Skeletal muscle satellite cell (primary cell): ENCODE data around the gene NCAM1.

ENCODE experiments used
- H3K27me3 ChIP-seq: 2 replicates; pipeline ENCODE4 v1.7.0; 2013; ENCODE audit warnings: low read length; ENCODE audit not compliant: control insufficient read depth, insufficient read depth
- H3K36me3 ChIP-seq: 2 replicates; pipeline ENCODE4 v1.7.0; 2013; ENCODE audit warnings: mild to moderate bottlenecking, control low read depth, low read length; ENCODE audit not compliant: insufficient read depth
- H3K4me1 ChIP-seq: 2 replicates; pipeline ENCODE4 v1.7.0; 2013; ENCODE audit warnings: low read length; ENCODE audit not compliant: control insufficient read depth, insufficient read depth
- H3K4me2 ChIP-seq: 2 replicates; pipeline ENCODE4 v1.7.0; 2013; ENCODE audit warnings: mild to moderate bottlenecking, low read length
- H3K4me3 ChIP-seq: 2 replicates; pipeline ENCODE4 v1.7.0; 2013; ENCODE audit warnings: low read length
- H3K9ac ChIP-seq: 2 replicates; pipeline ENCODE4 v1.7.0; 2013; ENCODE audit warnings: mild to moderate bottlenecking, low read depth, low read length, moderate library complexity
- H3K9me3 ChIP-seq: replicated peaks from 2 replicates; pipeline ENCODE4 v1.7.0; 2013; ENCODE audit warnings: mild to moderate bottlenecking, control low read depth, low read length

Gene NCAM1

DNA sequence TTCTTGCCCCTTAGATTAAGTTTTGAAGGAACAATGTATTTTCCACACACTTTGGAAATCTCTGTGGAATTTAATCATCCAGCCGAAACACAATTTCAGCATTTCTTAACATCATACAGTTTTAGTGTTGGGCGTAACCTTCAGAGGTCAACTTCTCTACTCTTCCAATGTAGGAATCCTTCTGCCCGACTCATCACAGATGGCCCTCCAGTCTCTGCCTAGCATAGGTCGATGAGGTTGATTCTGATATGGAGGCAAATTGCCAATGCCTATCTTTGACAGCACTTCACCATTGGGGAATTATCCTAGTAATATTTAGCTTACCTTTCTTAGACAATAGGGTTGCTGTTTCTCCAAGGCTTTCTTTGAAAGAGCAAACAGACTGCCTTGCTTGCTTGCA is 177.5 kb downstream of the NCAM1 start:
- Histone ChIP-seq H3K4me3 (no peak overlapping the region), H3K4me2 (no peak overlapping the region), H3K9ac (no peak overlapping the region), H3K27me3 (no peaks in the 10 kb centered on the region), H3K36me3 (no peaks in the 10 kb centered on the region), H3K9me3 (no peaks in the 10 kb centered on the region), H3K4me1 (no peaks in the 10 kb centered on the region)

DNA sequence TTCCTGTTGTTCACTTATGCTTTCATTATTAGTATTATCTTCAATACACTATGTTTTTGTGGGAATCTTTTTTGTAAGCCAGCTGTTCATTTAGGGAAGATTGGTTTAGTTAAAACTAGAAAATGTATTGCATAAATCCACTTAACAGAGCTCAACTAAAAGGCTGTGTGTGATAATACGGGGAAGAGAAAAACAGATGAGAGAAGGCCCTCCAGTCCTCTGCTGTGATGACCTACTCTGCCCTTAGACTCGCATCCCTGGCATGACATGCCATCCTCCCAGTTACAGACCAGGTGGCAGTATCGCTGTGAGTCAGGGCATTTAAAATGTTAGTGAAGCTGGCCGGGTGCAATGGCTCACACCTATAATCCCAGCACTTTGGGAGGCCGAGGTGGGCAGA is 179.8 kb downstream of the NCAM1 start:
- no peak overlapping the region for H3K9ac ChIP-seq
- no peak overlapping the region for H3K4me2 ChIP-seq
- no peaks in the 10 kb centered on the region for H3K9me3 ChIP-seq
- no peaks in the 10 kb centered on the region for H3K36me3 ChIP-seq
- no peaks in the 10 kb centered on the region for H3K4me1 ChIP-seq
- H3K4me3 ChIP-seq, result no peak overlapping the region
- H3K27me3 ChIP-seq, result no peaks in the 10 kb centered on the region

DNA sequence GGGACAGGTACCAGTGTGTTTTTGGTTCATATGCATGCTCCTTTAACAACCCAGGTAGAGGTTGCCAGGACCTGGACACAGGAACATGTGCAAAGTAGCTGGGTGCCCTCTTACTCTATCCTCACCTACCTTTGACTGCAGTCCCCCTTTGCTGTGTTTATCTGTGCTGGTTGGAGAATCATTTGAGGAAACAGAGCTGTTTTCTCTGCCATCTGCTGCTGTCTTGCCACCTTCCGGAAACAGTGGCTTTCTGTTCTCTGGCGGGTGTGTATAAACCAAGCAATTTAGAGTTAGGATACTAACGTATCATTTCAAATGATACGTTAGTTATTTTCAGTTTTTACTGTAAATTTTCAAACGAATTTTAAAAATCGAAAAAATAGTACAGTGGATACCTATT is 181.3 kb downstream of the NCAM1 start:
- Histone ChIP-seq H3K4me2 (no peak overlapping the region), H3K4me3 (no peak overlapping the region), H3K9me3 (no peaks in the 10 kb centered on the region), H3K27me3 (no peaks in the 10 kb centered on the region), H3K36me3 (no peaks in the 10 kb centered on the region), H3K4me1 (no peaks in the 10 kb centered on the region), H3K9ac (no peak overlapping the region)

DNA sequence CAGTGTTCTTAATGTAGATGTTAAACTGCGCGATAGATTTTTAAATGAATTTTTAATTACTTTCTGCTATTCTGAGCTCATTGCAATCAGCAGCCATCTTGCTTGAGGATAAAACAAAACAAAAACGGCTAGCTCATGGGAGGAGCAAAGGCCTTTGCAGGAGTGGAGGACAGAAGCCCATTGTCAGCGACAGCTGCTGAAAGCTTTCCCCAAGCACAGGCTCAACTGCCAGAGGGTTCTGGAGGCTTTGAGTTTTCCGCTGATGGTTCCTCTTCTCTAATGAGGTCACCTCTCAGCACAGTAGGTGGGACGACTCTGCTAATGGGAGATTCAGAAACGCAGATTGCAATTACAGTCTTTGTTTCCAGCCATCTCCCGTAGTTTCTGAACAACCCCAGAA is 186.0 kb downstream of the NCAM1 start:
- Histone ChIP-seq H3K4me3 (no peak overlapping the region), H3K9ac (no peak overlapping the region), H3K36me3 (no peaks in the 10 kb centered on the region), H3K4me1 (no peaks in the 10 kb centered on the region), H3K4me2 (no peak overlapping the region), H3K9me3 (no peaks in the 10 kb centered on the region), H3K27me3 (no peaks in the 10 kb centered on the region)

DNA sequence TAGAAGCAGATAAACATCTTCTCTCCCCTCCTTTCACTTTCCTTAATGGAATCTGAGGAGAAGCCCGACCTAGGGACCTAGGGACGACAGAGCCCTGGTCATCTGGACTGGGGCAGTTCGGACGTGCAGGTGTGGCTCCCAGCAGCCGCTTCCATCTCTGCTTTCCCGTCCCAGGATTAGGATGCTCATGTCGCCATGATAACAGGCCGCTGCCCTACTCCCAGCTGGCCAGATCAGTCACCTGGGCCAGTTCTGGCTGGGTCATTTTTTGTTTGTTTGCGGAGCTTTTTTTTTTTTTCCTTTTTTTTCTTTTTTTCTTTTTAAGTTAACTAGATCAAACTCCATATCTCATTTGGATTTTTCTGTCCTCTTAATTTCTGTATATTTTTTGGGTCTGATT is 186.9 kb downstream of the NCAM1 start:
- Histone ChIP-seq H3K4me2 (no peak overlapping the region), H3K4me3 (no peak overlapping the region), H3K9ac (no peak overlapping the region), H3K27me3 (no peaks in the 10 kb centered on the region), H3K9me3 (no peaks in the 10 kb centered on the region), H3K36me3 (no peaks in the 10 kb centered on the region), H3K4me1 (no peaks in the 10 kb centered on the region)

DNA sequence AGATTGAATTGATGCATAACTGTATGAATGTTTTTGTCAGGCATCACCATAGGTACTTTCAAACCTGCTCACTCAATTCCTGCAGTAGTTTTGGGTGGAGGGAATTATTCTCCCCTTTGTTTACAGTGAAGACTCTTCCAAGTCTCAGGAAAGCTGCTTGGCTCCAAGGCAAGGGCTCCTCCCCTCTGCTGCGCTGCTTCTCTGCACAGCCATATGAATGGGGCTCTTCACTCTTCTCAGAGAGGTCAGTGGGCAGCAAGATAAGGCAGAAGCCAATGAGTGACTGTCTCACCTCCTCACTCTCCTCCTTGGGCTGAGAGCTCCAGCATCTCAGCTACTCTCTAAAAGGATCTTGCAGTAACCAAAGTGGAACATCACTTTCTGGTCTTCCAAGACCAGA is 187.4 kb downstream of the NCAM1 start:
- no peaks in the 10 kb centered on the region for H3K9me3 ChIP-seq
- no peaks in the 10 kb centered on the region for H3K27me3 ChIP-seq
- no peak overlapping the region for H3K4me3 ChIP-seq
- no peak overlapping the region for H3K9ac ChIP-seq
- no peak overlapping the region for H3K4me2 ChIP-seq
- H3K36me3 ChIP-seq, result no peaks in the 10 kb centered on the region
- H3K4me1 ChIP-seq, result no peaks in the 10 kb centered on the region

DNA sequence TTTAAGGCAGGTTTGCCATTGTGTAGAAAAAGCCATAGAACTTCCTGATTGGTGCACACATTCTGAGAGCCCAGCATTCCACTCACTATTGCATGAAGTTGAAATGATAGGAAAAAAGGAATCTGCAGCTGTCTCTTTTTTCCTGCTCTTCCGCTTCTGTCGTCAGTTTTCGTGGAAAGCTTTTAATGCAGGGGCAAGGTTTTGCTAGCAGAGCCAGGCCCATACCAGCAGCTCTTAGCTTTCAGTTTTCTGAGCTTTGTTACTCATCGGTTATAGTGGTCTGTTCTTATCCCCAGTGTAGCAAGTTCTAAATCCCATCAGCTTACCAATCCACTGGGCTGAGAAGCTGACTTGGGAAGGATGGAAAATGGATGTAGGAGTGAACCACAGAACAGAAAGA is 190.3 kb downstream of the NCAM1 start:
- Histone ChIP-seq H3K4me3 (no peak overlapping the region), H3K36me3 (no peaks in the 10 kb centered on the region), H3K9me3 (no peaks in the 10 kb centered on the region)

DNA sequence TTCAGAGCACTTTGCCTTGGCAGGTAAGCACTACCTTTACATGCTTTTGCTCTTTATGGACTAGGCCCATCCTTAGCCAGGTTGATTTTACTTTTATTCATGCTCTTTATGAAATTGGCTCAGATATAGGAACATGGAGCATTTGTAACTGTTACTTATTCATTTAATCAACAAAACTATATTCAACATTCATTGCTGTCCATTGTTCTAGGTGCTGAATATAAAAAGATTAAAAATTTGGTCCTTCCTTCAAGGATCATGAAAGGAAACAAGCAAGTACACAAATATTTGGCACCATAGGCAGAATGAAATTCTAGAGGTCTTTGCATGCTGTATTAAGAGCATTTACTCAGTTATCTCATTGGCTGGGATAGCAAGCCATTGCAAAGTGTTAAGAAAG is 191.3 kb downstream of the NCAM1 start:
- no peak overlapping the region for H3K4me2 ChIP-seq
- no peaks in the 10 kb centered on the region for H3K9me3 ChIP-seq
- no peak overlapping the region for H3K9ac ChIP-seq
- no peaks in the 10 kb centered on the region for H3K4me1 ChIP-seq
- no peak overlapping the region for H3K4me3 ChIP-seq
- H3K27me3 ChIP-seq, result no peaks in the 10 kb centered on the region
- H3K36me3 ChIP-seq, result no peaks in the 10 kb centered on the region

More for the DNA sequence above, 190.3 kb downstream of the NCAM1 start:
- no peaks in the 10 kb centered on the region for H3K4me1 ChIP-seq
- H3K27me3 ChIP-seq, result no peaks in the 10 kb centered on the region
- H3K4me2 ChIP-seq, result no peak overlapping the region
- no peak overlapping the region for H3K9ac ChIP-seq

DNA sequence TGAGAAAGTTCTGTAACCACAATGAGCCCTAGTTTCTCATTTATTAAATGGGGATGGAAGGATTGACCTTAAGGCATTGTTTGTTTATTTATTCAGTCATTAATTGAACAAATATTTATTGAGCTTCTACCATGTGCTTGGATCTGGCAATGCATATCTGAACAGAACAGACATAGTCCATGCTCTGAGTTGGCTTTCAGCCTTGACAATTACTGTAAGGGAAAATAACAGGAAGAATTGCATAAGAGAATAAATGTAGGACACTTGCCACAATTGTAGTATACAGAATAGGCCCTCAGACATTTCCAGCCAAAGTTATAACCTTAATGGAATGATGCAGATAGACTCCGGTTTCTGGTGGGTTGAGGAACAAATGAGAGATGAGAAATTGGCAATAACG is 192.6 kb downstream of the NCAM1 start:
- Histone ChIP-seq H3K4me2 (no peak overlapping the region), H3K4me1 (no peaks in the 10 kb centered on the region), H3K27me3 (no peaks in the 10 kb centered on the region), H3K4me3 (no peak overlapping the region), H3K36me3 (no peaks in the 10 kb centered on the region), H3K9ac (no peak overlapping the region), H3K9me3 (no peaks in the 10 kb centered on the region)

DNA sequence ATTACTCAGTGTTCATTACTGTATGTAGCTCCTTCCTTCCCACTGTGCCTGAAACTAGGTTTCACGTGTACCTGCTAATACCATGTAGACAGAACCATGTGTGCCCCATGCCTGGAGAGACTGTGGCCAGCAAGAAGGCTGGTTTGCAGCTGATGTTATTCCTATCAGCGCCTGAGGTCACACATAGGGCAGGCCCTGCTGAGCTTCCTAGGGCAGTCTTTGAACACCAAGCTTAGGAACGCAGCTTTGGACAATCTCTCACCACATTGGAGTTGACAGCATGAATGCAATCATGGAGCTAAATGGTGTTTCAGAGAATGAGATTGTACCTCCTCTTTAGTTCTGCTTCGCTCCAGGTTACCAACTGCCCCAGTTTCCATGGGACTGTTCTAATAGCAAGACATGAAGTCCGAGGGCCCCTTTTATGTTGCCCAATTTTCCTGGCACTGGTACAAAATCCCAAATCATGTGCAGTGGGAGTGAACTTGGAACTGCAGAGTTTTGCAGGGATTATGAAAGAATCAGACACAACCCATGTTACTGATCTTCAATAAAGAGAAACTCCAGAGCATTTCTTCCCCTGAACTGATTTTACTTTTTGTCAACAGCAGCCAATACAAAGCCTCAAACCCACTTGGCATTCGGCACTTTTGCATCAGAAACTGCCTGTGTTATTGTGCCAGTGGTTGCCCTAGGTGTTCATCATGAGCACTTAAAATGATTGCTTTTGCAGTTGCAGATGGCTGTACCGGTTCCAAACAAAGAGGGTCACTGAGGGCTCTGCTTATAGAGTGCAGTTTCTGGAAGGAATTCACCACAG is 199.0 kb downstream of the NCAM1 start:
- H3K27me3 ChIP-seq, result no peaks in the 10 kb centered on the region
- no peaks in the 10 kb centered on the region for H3K9me3 ChIP-seq
- peaks cover 12% of the 10 kb centered on the region for H3K4me1 ChIP-seq
- H3K9ac ChIP-seq, result no peak overlapping the region
- H3K4me2 ChIP-seq, result no peak overlapping the region
- H3K36me3 ChIP-seq, result no peaks in the 10 kb centered on the region
- H3K4me3 ChIP-seq, result no peak overlapping the region

DNA sequence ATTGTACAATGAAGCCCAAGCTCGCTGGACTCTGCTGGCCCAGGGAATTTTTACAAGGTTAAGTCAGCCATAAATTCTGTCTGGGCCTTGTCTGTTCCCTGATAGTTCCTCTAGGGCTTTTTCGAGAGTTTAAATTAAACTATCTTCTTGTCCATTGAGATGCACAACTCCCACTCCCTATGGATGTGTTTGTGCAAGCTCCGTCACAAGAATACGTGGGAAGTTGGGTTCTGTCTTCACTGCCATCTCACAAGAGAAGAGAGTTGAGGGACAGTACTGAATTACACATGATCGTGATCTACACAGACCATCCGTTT is 199.5 kb downstream of the NCAM1 start:
- Histone ChIP-seq H3K4me2 (no peak overlapping the region), H3K9me3 (no peaks in the 10 kb centered on the region), H3K27me3 (no peaks in the 10 kb centered on the region), H3K9ac (no peak overlapping the region), H3K36me3 (no peaks in the 10 kb centered on the region), H3K4me1 (peaks cover 12% of the 10 kb centered on the region), H3K4me3 (no peak overlapping the region)
